Measurements from ENCODE around the gene MSRB3. TPM values are rescaled to one million over a fixed set of nuclear protein-coding genes. Genes with fewer than 3 reads are reported as not detected.

Gene MSRB3
- total and polyA plus RNA-seq, 2 experiments from 2014 or later, result 0.95 to 1.7 TPM

DNA sequence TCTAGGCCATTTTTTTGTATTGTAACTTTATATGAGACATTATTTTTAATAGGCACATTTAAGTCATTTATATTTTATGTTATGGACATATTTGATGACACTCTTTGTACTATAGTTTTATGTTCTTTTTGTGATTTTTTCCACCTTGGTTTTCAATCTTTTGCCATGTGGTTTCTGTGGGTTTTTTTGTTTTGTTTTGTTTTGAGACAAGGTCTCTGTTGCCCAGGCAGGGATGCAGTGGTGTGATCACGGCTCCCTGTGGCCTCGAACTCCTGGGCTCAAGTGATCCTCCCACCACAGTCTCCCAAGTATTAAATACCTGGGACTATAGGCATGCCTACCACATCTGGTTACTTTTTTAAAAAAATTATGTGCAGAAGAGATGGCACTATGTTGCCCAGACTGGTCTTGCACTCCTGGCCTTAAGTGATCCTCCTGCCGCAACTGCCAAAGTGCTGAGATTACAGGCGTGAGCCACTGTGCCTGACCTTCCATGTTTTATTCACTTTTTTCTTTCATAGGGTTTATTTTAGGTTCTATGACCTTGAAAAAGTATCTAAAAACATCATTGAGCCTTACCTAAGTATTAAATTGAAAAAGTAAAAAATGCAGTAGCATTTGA is 16.3 kb downstream of the MSRB3 start (continued):
- TF ChIP-seq CTCF (conservative IDR thresholded peaks at IDR 0.05; ENCODE audit: low read depth in 2 of 2), result no peak

- Histone ChIP-seq H2AFZ (no peak overlapping the region), H3K4me3 (no peak overlapping the region), H3K27me3 (ENCODE audit: insufficient read depth) (no peaks in the 10 kb centered on the region), H3F3A (replicated peaks; ENCODE audit: low read depth) (no peaks in the 10 kb centered on the region), H3K4me2 (no peak overlapping the region), H3K9me2 (ENCODE audit: insufficient read depth) (no peaks in the 10 kb centered on the region), H3K4me1 (ENCODE audit: insufficient read depth) (no peaks in the 10 kb centered on the region), H4K20me1 (replicated peaks; ENCODE audit: insufficient read depth) (no peaks in the 10 kb centered on the region), H3K36me3 (ENCODE audit: insufficient read depth) (no peaks in the 10 kb centered on the region), H3K79me2 (replicated peaks; ENCODE audit: insufficient read depth) (no peaks in the 10 kb centered on the region), H3K27ac (ENCODE audit: low read depth) (no peak overlapping the region)
- no peak for TF ChIP-seq POLR2AphosphoS5 (IDR thresholded peaks at IDR 0.05; ENCODE audit: low read depth)
- no peak for DNase-seq (ENCODE audit: low spot score)
- Mint-ChIP-seq H3K4me1 (no peaks in the 10 kb centered on the region), H3K9me3 (no peaks in the 10 kb centered on the region; the same call in 2 of the 3 replicates), H3K4me3 (no peak overlapping the region), H3K27ac (no peak overlapping the region), H3K27me3 (ENCODE audit: insufficient read depth, low read depth, poor library complexity) (no peaks in the 10 kb centered on the region), H3K36me3 (ENCODE audit: low read depth) (no peaks in the 10 kb centered on the region)
- ATAC-seq, result no peak
These were observed 18.2 kb downstream of the MSRB3 start for GRCh38 chr12:65296508-65297265.

DNA sequence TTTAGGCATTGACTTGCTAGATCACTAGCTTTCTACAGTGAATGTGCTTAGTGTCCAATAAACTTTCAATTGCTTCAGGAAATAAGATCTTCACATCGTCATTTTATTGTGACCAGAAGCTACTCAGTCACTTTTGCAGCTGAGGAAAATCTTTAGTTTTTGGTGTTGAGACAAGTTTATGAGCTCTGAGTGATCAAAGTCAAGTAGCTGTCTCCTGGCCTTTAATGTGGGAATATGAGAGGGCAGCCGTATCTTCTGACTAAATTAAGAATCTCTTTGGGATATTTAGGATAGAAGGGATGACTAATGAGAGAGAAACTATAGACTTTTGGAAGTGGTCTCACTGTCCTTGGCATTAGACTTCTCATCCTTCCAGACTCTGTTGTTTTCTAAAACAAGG is 21.6 kb downstream of the MSRB3 start:
- ATAC-seq (no peak), DNase-seq (ENCODE audit: low spot score) (no peak)
- peaks cover 8% of the 10 kb centered on the region for H3K4me1 ChIP-seq (ENCODE audit: insufficient read depth)
- H3K79me2 ChIP-seq (replicated peaks; ENCODE audit: insufficient read depth), result no peaks in the 10 kb centered on the region
- H3K4me2 ChIP-seq, result no peak overlapping the region
- Mint-ChIP-seq H3K27ac (no peak overlapping the region), H3K9me3 (no peaks in the 10 kb centered on the region; the same call in 2 of the 3 replicates), H3K36me3 (ENCODE audit: low read depth) (no peaks in the 10 kb centered on the region), H3K27me3 (ENCODE audit: insufficient read depth, low read depth, poor library complexity) (no peaks in the 10 kb centered on the region), H3K4me1 (peaks cover 3% of the 10 kb centered on the region), H3K4me3 (no peak overlapping the region)
- no peak overlapping the region for H3K4me3 ChIP-seq
- no peaks in the 10 kb centered on the region for H3K27me3 ChIP-seq (ENCODE audit: insufficient read depth)
- H4K20me1 ChIP-seq (replicated peaks; ENCODE audit: insufficient read depth), result no peaks in the 10 kb centered on the region
- no peak overlapping the region for H2AFZ ChIP-seq
- H3F3A ChIP-seq (replicated peaks; ENCODE audit: low read depth), result no peaks in the 10 kb centered on the region
- H3K9me2 ChIP-seq (ENCODE audit: insufficient read depth), result no peaks in the 10 kb centered on the region
- no peaks in the 10 kb centered on the region for H3K36me3 ChIP-seq (ENCODE audit: insufficient read depth)
- H3K27ac ChIP-seq (ENCODE audit: low read depth), result no peak overlapping the region
- no peak for TF ChIP-seq EZH2 (IDR thresholded peaks at IDR 0.05; ENCODE audit: low read depth, unreplicated experiment)
- no peak for TF ChIP-seq JUNB (IDR thresholded peaks at IDR 0.05; ENCODE audit: unreplicated experiment)
- no peak for TF ChIP-seq ZNF331 (CRISPR knock-in tag; IDR thresholded peaks at IDR 0.05; ENCODE audit: low read depth)
- TF ChIP-seq, protein P1, sequence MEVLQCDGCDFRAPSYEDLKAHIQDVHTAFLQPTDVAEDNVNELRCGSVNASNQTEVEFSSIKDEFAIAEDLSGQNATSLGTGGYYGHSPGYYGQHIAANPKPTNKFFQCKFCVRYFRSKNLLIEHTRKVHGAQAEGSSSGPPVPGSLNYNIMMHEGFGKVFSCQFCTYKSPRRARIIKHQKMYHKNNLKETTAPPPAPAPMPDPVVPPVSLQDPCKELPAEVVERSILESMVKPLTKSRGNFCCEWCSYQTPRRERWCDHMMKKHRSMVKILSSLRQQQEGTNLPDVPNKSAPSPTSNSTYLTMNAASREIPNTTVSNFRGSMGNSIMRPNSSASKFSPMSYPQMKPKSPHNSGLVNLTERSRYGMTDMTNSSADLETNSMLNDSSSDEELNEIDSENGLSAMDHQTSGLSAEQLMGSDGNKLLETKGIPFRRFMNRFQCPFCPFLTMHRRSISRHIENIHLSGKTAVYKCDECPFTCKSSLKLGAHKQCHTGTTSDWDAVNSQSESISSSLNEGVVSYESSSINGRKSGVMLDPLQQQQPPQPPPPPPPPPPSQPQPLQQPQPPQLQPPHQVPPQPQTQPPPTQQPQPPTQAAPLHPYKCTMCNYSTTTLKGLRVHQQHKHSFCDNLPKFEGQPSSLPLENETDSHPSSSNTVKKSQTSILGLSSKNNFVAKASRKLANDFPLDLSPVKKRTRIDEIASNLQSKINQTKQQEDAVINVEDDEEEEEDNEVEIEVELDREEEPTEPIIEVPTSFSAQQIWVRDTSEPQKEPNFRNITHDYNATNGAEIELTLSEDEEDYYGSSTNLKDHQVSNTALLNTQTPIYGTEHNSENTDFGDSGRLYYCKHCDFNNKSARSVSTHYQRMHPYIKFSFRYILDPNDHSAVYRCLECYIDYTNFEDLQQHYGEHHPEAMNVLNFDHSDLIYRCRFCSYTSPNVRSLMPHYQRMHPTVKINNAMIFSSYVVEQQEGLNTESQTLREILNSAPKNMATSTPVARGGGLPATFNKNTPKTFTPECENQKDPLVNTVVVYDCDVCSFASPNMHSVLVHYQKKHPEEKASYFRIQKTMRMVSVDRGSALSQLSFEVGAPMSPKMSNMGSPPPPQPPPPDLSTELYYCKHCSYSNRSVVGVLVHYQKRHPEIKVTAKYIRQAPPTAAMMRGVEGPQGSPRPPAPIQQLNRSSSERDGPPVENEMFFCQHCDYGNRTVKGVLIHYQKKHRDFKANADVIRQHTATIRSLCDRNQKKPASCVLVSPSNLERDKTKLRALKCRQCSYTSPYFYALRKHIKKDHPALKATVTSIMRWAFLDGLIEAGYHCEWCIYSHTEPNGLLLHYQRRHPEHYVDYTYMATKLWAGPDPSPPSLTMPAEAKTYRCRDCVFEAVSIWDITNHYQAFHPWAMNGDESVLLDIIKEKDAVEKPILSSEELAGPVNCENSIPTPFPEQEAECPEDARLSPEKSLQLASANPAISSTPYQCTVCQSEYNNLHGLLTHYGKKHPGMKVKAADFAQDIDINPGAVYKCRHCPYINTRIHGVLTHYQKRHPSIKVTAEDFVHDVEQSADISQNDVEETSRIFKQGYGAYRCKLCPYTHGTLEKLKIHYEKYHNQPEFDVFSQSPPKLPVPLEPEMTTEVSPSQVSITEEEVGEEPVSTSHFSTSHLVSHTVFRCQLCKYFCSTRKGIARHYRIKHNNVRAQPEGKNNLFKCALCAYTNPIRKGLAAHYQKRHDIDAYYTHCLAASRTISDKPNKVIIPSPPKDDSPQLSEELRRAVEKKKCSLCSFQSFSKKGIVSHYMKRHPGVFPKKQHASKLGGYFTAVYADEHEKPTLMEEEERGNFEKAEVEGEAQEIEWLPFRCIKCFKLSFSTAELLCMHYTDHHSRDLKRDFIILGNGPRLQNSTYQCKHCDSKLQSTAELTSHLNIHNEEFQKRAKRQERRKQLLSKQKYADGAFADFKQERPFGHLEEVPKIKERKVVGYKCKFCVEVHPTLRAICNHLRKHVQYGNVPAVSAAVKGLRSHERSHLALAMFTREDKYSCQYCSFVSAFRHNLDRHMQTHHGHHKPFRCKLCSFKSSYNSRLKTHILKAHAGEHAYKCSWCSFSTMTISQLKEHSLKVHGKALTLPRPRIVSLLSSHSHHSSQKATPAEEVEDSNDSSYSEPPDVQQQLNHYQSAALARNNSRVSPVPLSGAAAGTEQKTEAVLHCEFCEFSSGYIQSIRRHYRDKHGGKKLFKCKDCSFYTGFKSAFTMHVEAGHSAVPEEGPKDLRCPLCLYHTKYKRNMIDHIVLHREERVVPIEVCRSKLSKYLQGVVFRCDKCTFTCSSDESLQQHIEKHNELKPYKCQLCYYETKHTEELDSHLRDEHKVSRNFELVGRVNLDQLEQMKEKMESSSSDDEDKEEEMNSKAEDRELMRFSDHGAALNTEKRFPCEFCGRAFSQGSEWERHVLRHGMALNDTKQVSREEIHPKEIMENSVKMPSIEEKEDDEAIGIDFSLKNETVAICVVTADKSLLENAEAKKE (CRISPR knock-in tag; IDR thresholded peaks at IDR 0.05), result no peak
- no peak for TF ChIP-seq ZNF114 (CRISPR knock-in tag; IDR thresholded peaks at IDR 0.05)
- TF ChIP-seq POLR2AphosphoS5 (IDR thresholded peaks at IDR 0.05; ENCODE audit: low read depth), result no peak
- TF ChIP-seq, protein P2, sequence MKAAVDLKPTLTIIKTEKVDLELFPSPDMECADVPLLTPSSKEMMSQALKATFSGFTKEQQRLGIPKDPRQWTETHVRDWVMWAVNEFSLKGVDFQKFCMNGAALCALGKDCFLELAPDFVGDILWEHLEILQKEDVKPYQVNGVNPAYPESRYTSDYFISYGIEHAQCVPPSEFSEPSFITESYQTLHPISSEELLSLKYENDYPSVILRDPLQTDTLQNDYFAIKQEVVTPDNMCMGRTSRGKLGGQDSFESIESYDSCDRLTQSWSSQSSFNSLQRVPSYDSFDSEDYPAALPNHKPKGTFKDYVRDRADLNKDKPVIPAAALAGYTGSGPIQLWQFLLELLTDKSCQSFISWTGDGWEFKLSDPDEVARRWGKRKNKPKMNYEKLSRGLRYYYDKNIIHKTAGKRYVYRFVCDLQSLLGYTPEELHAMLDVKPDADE (IDR thresholded peaks at IDR 0.05), result no peak
- TF ChIP-seq STAT1 (IDR thresholded peaks at IDR 0.05; ENCODE audit: unreplicated experiment), result no peak
